Measurements from ENCODE around the gene EAF1.

DNA sequence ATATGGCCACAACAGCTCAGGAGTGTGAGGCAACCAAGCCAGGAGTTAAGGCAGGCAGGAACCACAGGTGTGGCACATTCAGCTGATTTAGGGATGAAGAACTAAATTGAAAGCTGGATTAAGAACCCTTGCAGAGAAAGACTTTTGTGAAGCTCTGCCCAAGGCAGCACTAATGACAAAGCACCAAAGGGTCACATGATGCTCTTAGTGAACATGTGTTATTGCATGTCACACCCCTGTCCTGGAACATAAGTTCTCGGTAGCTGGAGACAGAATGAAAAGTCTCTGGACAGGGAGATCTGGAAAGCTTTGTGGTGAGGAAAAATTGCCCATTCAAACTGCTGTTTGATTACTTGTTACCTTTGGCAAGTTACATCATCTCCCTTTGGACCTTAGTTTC is 3.2 kb downstream of the EAF1 start:
- no peak for TF ChIP-seq CTCF (IDR thresholded peaks at IDR 0.05)
- TF ChIP-seq EZH2 (IDR thresholded peaks at IDR 0.05; ENCODE audit: borderline replicate concordance, insufficient read depth, low read depth, low read length, poor library complexity, severe bottlenecking): no peak

Data from B cell (primary cell).